Large intestine (tissue), 3 donors: ENCODE measurements around the gene CMA1. TPM values are rescaled to one million over a fixed set of nuclear protein-coding genes. Genes with fewer than 3 reads are reported as not detected.

ENCODE experiments used
- DNase-seq, 2 donors: peaks; one replicate each; pipeline versions ENCODE4 v3.0.0 to v3.0.0-alpha.2; 2013
- H3K27ac ChIP-seq: one replicate; pipeline ENCODE4 v1.5.1; 2013; ENCODE audit warnings: low read length
- H3K27me3 ChIP-seq: 2 replicates; pipeline ENCODE4 v1.6.1; 2013; ENCODE audit warnings: low read length; ENCODE audit not compliant: control insufficient read depth, insufficient read depth
- H3K36me3 ChIP-seq: 2 replicates; pipeline ENCODE4 v1.6.1; 2013; ENCODE audit warnings: low read length; ENCODE audit not compliant: control insufficient read depth, insufficient read depth
- H3K4me1 ChIP-seq: one replicate; pipeline ENCODE4 v1.6.1; 2013; ENCODE audit warnings: low read length; ENCODE audit not compliant: control insufficient read depth, insufficient read depth
- H3K4me3 ChIP-seq: one replicate; pipeline ENCODE4 v1.5.1; 2013; ENCODE audit warnings: low read length
- H3K9me3 ChIP-seq: one replicate; pipeline ENCODE4 v1.6.1; 2013; ENCODE audit warnings: mild to moderate bottlenecking, low read depth, low read length, moderate library complexity; ENCODE audit not compliant: control insufficient read depth
- WGBS: methylation state at CpG from one replicate; pipeline ENCODE4 v1.1.5; 2013; ENCODE audit warnings: low lambda C conversion rate; ENCODE audit not compliant: insufficient coverage; 5-methylcytosine and 5-hydroxymethylcytosine counted together
- polyA plus RNA-seq: library from polyadenylated mRNA; unstranded; fragments of 120-200 nt; gene quantifications from one replicate; pipeline ENCODE4 v1.2.1, GENCODE V29; 2013

The CMA1 gene
- polyA plus RNA-seq, 1 donor = not detected

GRCh38 chr14:24465805-24466204 is 42.3 kb downstream of the CMA1 start:
- no peak overlapping the region for H3K4me3 ChIP-seq
- H3K9me3 ChIP-seq = no peaks in the 10 kb centered on the region
- H3K4me1 ChIP-seq = no peaks in the 10 kb centered on the region
- no peak for DNase-seq
- H3K36me3 ChIP-seq = no peaks in the 10 kb centered on the region
- H3K27ac ChIP-seq = no peak overlapping the region
- H3K27me3 ChIP-seq = no peaks in the 10 kb centered on the region
- no CpG with 5 or more reads among the region's 3 CpGs for WGBS

GRCh38 chr14:24465368-24465767 is 42.7 kb downstream of the CMA1 start:
- Histone ChIP-seq H3K4me3 (no peak overlapping the region), H3K36me3 (no peaks in the 10 kb centered on the region), H3K4me1 (no peaks in the 10 kb centered on the region), H3K9me3 (no peaks in the 10 kb centered on the region), H3K27ac (no peak overlapping the region), H3K27me3 (no peaks in the 10 kb centered on the region)
- WGBS = 80% methylated on average over 1 of the region's 3 CpGs
- DNase-seq = no peak

- 100% methylated on average over 3 of the region's 4 CpGs for WGBS
- DNase-seq = no peak
- Histone ChIP-seq H3K27me3 (no peaks in the 10 kb centered on the region), H3K27ac (no peak overlapping the region), H3K4me1 (no peaks in the 10 kb centered on the region), H3K4me3 (no peak overlapping the region), H3K9me3 (no peaks in the 10 kb centered on the region), H3K36me3 (no peaks in the 10 kb centered on the region)
Observed at GRCh38 chr14:24463884-24464785, 43.9 kb downstream of the CMA1 start.

GRCh38 chr14:24463017-24463883 is 44.8 kb downstream of the CMA1 start:
- WGBS = 60% methylated on average over 1 of the region's 5 CpGs
- Histone ChIP-seq H3K27ac (no peak overlapping the region), H3K4me3 (no peak overlapping the region), H3K27me3 (no peaks in the 10 kb centered on the region), H3K4me1 (no peaks in the 10 kb centered on the region), H3K9me3 (no peaks in the 10 kb centered on the region), H3K36me3 (no peaks in the 10 kb centered on the region)
- DNase-seq = no peak

GRCh38 chr14:24461336-24461735 is 46.7 kb downstream of the CMA1 start:
- H3K4me1 ChIP-seq = no peaks in the 10 kb centered on the region
- DNase-seq = no peak
- H3K27ac ChIP-seq = no peak overlapping the region
- no peaks in the 10 kb centered on the region for H3K36me3 ChIP-seq
- no peaks in the 10 kb centered on the region for H3K27me3 ChIP-seq
- H3K9me3 ChIP-seq = no peaks in the 10 kb centered on the region
- H3K4me3 ChIP-seq = no peak overlapping the region

- Histone ChIP-seq H3K36me3 (no peaks in the 10 kb centered on the region), H3K4me1 (no peaks in the 10 kb centered on the region), H3K4me3 (no peak overlapping the region), H3K9me3 (peaks cover 3% of the 10 kb centered on the region), H3K27ac (no peak overlapping the region), H3K27me3 (no peaks in the 10 kb centered on the region)
- no peak for DNase-seq
- no CpG with 5 or more reads among the region's 3 CpGs for WGBS
Observed at GRCh38 chr14:24459331-24459730, 48.7 kb downstream of the CMA1 start.

- Histone ChIP-seq H3K27ac (no peak overlapping the region), H3K4me3 (no peak overlapping the region), H3K36me3 (no peaks in the 10 kb centered on the region), H3K9me3 (peaks cover 3% of the 10 kb centered on the region), H3K27me3 (no peaks in the 10 kb centered on the region), H3K4me1 (no peaks in the 10 kb centered on the region)
- DNase-seq = no peak
- no CpG with 5 or more reads among the region's 1 CpG for WGBS
Observed at GRCh38 chr14:24458736-24459135, 49.3 kb downstream of the CMA1 start.

GRCh38 chr14:24456980-24457379 is 51.1 kb downstream of the CMA1 start:
- H3K4me3 ChIP-seq = no peak overlapping the region
- no peak overlapping the region for H3K27ac ChIP-seq
- peaks cover 3% of the 10 kb centered on the region for H3K9me3 ChIP-seq
- H3K27me3 ChIP-seq = no peaks in the 10 kb centered on the region
- no peaks in the 10 kb centered on the region for H3K36me3 ChIP-seq
- H3K4me1 ChIP-seq = no peaks in the 10 kb centered on the region
- DNase-seq = no peak

Other genes with a start within 250 kb of the CMA1 start
- 8.6 TPM for gene TGM1, start 245.1 kb downstream of the CMA1 start, polyA plus RNA-seq
- gene RABGGTA, start 236.7 kb downstream of the CMA1 start, polyA plus RNA-seq = 29.0 TPM
- gene DHRS1, start 208.5 kb downstream of the CMA1 start, polyA plus RNA-seq = 81.3 TPM
- 20.9 TPM for gene NOP9, start 208.4 kb downstream of the CMA1 start, polyA plus RNA-seq
- 105 TPM for gene CIDEB, start 200.3 kb downstream of the CMA1 start, polyA plus RNA-seq
- gene LTB4R2, start 198.1 kb downstream of the CMA1 start, polyA plus RNA-seq = 6.0 TPM
- gene LTB4R, start 196.8 kb downstream of the CMA1 start, polyA plus RNA-seq = 7.2 TPM
- 10.5 TPM for gene ADCY4, start 173.2 kb downstream of the CMA1 start, polyA plus RNA-seq
- 14.8 TPM for gene RIPK3, start 168.3 kb downstream of the CMA1 start, polyA plus RNA-seq
- gene NFATC4, start 140.1 kb downstream of the CMA1 start, polyA plus RNA-seq = 40.9 TPM
- 54.4 TPM for gene NYNRIN, start 109.3 kb downstream of the CMA1 start, polyA plus RNA-seq
- 5.6 TPM for gene CBLN3, start 78.6 kb downstream of the CMA1 start, polyA plus RNA-seq
- 73.5 TPM for gene KHNYN, start 78.3 kb downstream of the CMA1 start, polyA plus RNA-seq
- 44.4 TPM for gene SDR39U1, start 65.5 kb downstream of the CMA1 start, polyA plus RNA-seq
- gene CTSG, start 68.0 kb upstream of the CMA1 start, polyA plus RNA-seq = 0.18 TPM
- 0.70 TPM for gene GZMH, start 101.4 kb upstream of the CMA1 start, polyA plus RNA-seq
- gene GZMB, start 125.9 kb upstream of the CMA1 start, polyA plus RNA-seq = 1.3 TPM